Liver (tissue), 3 donors: ENCODE data around the gene KMT2E.

Experiments used
- ATF3 ChIP-seq: IDR thresholded peaks from 2 replicates; pipeline ENCODE4 v1.6.1; 2016; ENCODE audit warnings: antibody characterized with exemption
- CTCF ChIP-seq: fragments of 150-350 bp; IDR thresholded peaks from 2 replicates; pipeline ENCODE4 v1.5.1; 2017; ENCODE audit warnings: improper control_type of control experiment, low read depth, low read length; ENCODE audit not compliant: missing input control
- EGR1 ChIP-seq, 2 donors: IDR thresholded peaks; 2 replicates each; pipeline ENCODE4 v1.6.1; 2016 to 2018; ENCODE audit warnings: antibody characterized with exemption in 2 of 2, low read depth in 2 of 2
- JUND ChIP-seq, 2 donors: IDR thresholded peaks; 2 replicates each; pipeline ENCODE4 v1.6.1; 2016; ENCODE audit warnings: antibody characterized with exemption in 2 of 2
- MAX ChIP-seq: IDR thresholded peaks from 2 replicates; pipeline ENCODE4 v1.6.1; 2016; ENCODE audit warnings: antibody characterized with exemption
- NR2F2 ChIP-seq: IDR thresholded peaks from 2 replicates; pipeline ENCODE4 v1.6.1; 2016; ENCODE audit warnings: antibody characterized with exemption
- RAD21 ChIP-seq, 2 donors: IDR thresholded peaks; 2 replicates each; pipeline ENCODE4 v1.6.1; 2016; ENCODE audit warnings: antibody characterized with exemption in 2 of 2, mild to moderate bottlenecking in 2 of 2
- REST ChIP-seq: IDR thresholded peaks from 2 replicates; pipeline ENCODE4 v1.6.1; 2016; ENCODE audit warnings: antibody characterized with exemption, mild to moderate bottlenecking
- TAF1 ChIP-seq: conservative IDR thresholded peaks from 2 replicates; pipeline ENCODE4 v1.6.1; 2016; ENCODE audit warnings: antibody characterized with exemption, mild to moderate bottlenecking
- YY1 ChIP-seq: IDR thresholded peaks from 2 replicates; pipeline ENCODE4 v1.6.1; 2016; ENCODE audit warnings: antibody characterized with exemption, mild to moderate bottlenecking
- ZBTB33 ChIP-seq: IDR thresholded peaks from 2 replicates; pipeline ENCODE4 v1.6.1; 2016; ENCODE audit warnings: antibody characterized with exemption
- donor health status: healthy.
- donor health status: healthy.

- no peak for TF ChIP-seq CTCF
- no peak for TF ChIP-seq EGR1 (IDR thresholded peaks at IDR 0.05; ENCODE audit: low read depth in 2 of 2)
- TF ChIP-seq REST, result no peak
- no peak for TF ChIP-seq TAF1
- no peak for TF ChIP-seq RAD21 (IDR thresholded peaks at IDR 0.05)
- TF ChIP-seq ZBTB33, result no peak
- TF ChIP-seq JUND (IDR thresholded peaks at IDR 0.05), result no peak
- TF ChIP-seq MAX, result no peak
- TF ChIP-seq ATF3, result no peak
- no peak for TF ChIP-seq YY1
- no peak for TF ChIP-seq NR2F2
Measured at GRCh38 chr7:105084581-105084980, 70.6 kb downstream of the KMT2E start.
